ENCODE measurements around the gene GPR155. TPM values are rescaled to one million over a fixed set of nuclear protein-coding genes. Genes with fewer than 3 reads are reported as not detected.

Gene GPR155
- polyA plus RNA-seq, 1 donor from 2014 or later: 5.7 TPM

DNA sequence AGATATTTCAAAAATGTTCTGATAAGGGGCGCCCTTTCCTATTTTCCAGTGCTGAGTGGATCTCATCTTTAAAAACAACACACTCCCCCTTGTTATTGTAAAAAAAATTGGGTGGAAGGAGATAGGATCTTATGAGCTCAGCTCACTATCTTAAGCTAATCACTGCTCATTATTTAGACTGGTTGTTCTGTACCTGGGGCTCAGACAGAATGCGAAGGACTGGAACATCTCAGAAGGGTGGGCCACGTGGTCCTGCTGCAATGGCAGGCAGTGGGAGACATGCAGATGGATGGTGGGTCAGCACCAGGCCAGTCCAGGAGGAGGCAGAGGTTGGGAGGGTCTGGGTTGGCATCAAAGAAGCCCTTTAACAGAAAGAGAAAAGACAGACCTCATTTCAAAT lies 48.3 kb upstream of the GPR155 start:
- Histone ChIP-seq H3K9ac (ENCODE audit: low read length) (no peak overlapping the region), H3K4me3 (ENCODE audit: low read length) (no peak overlapping the region), H2AFZ (ENCODE audit: low read depth, low read length) (no peak overlapping the region), H3K36me3 (ENCODE audit: insufficient read depth, low read length) (no peaks in the 10 kb centered on the region), H3K27me3 (ENCODE audit: insufficient read depth, low read depth, low read length) (no peaks in the 10 kb centered on the region), H4K20me1 (ENCODE audit: insufficient read depth) (no peaks in the 10 kb centered on the region), H3K79me2 (replicated peaks; ENCODE audit: insufficient read depth, low read length) (no peaks in the 10 kb centered on the region), H3K27ac (ENCODE audit: low read length) (no peak overlapping the region), H3K9me3 (ENCODE audit: low read length) (no peaks in the 10 kb centered on the region), H3K4me2 (ENCODE audit: low read length) (no peak overlapping the region), H3F3A (ENCODE audit: insufficient read depth, low read length, poor library complexity, severe bottlenecking) (no peaks in the 10 kb centered on the region), H3K9me2 (ENCODE audit: insufficient read depth, low read length) (no peaks in the 10 kb centered on the region)
- TF ChIP-seq, protein P1, sequence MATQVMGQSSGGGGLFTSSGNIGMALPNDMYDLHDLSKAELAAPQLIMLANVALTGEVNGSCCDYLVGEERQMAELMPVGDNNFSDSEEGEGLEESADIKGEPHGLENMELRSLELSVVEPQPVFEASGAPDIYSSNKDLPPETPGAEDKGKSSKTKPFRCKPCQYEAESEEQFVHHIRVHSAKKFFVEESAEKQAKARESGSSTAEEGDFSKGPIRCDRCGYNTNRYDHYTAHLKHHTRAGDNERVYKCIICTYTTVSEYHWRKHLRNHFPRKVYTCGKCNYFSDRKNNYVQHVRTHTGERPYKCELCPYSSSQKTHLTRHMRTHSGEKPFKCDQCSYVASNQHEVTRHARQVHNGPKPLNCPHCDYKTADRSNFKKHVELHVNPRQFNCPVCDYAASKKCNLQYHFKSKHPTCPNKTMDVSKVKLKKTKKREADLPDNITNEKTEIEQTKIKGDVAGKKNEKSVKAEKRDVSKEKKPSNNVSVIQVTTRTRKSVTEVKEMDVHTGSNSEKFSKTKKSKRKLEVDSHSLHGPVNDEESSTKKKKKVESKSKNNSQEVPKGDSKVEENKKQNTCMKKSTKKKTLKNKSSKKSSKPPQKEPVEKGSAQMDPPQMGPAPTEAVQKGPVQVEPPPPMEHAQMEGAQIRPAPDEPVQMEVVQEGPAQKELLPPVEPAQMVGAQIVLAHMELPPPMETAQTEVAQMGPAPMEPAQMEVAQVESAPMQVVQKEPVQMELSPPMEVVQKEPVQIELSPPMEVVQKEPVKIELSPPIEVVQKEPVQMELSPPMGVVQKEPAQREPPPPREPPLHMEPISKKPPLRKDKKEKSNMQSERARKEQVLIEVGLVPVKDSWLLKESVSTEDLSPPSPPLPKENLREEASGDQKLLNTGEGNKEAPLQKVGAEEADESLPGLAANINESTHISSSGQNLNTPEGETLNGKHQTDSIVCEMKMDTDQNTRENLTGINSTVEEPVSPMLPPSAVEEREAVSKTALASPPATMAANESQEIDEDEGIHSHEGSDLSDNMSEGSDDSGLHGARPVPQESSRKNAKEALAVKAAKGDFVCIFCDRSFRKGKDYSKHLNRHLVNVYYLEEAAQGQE (IDR thresholded peaks at IDR 0.05; ENCODE audit: borderline replicate concordance): no peak
- TF ChIP-seq EZH2 (IDR thresholded peaks at IDR 0.05; ENCODE audit: borderline replicate concordance, insufficient read depth, low read length, poor library complexity, severe bottlenecking): no peak
- no peak for TF ChIP-seq POLR2AphosphoS5 (IDR thresholded peaks at IDR 0.05)
- no peak for TF ChIP-seq TAF1 (IDR thresholded peaks at IDR 0.05; ENCODE audit: low read depth)
- TF ChIP-seq RAD21 (conservative IDR thresholded peaks at IDR 0.05): no peak
- no peak for TF ChIP-seq MXI1 (conservative IDR thresholded peaks at IDR 0.05; ENCODE audit: poor library complexity, severe bottlenecking)
- TF ChIP-seq EP300 (conservative IDR thresholded peaks at IDR 0.05; ENCODE audit: poor library complexity, severe bottlenecking): no peak
- TF ChIP-seq, protein P2, sequence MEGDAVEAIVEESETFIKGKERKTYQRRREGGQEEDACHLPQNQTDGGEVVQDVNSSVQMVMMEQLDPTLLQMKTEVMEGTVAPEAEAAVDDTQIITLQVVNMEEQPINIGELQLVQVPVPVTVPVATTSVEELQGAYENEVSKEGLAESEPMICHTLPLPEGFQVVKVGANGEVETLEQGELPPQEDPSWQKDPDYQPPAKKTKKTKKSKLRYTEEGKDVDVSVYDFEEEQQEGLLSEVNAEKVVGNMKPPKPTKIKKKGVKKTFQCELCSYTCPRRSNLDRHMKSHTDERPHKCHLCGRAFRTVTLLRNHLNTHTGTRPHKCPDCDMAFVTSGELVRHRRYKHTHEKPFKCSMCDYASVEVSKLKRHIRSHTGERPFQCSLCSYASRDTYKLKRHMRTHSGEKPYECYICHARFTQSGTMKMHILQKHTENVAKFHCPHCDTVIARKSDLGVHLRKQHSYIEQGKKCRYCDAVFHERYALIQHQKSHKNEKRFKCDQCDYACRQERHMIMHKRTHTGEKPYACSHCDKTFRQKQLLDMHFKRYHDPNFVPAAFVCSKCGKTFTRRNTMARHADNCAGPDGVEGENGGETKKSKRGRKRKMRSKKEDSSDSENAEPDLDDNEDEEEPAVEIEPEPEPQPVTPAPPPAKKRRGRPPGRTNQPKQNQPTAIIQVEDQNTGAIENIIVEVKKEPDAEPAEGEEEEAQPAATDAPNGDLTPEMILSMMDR (IDR thresholded peaks at IDR 0.05; ENCODE audit: poor library complexity, severe bottlenecking): no peak
- TF ChIP-seq SMC3 (conservative IDR thresholded peaks at IDR 0.05; ENCODE audit: poor library complexity): no peak

- no peaks in the 10 kb centered on the region for H3F3A ChIP-seq (ENCODE audit: insufficient read depth, low read length, poor library complexity, severe bottlenecking)
- no peaks in the 10 kb centered on the region for H3K9me3 ChIP-seq (ENCODE audit: low read length)
- H3K9ac ChIP-seq (ENCODE audit: low read length): no peak overlapping the region
- no peak overlapping the region for H3K4me2 ChIP-seq (ENCODE audit: low read length)
- no peaks in the 10 kb centered on the region for H3K79me2 ChIP-seq (replicated peaks; ENCODE audit: insufficient read depth, low read length)
- no peak overlapping the region for H3K4me3 ChIP-seq (ENCODE audit: low read length)
- no peaks in the 10 kb centered on the region for H3K36me3 ChIP-seq (ENCODE audit: insufficient read depth, low read length)
- no peaks in the 10 kb centered on the region for H3K9me2 ChIP-seq (ENCODE audit: insufficient read depth, low read length)
- no peaks in the 10 kb centered on the region for H3K27me3 ChIP-seq (ENCODE audit: insufficient read depth, low read depth, low read length)
- no peak overlapping the region for H2AFZ ChIP-seq (ENCODE audit: low read depth, low read length)
- no peak overlapping the region for H3K27ac ChIP-seq (ENCODE audit: low read length)
- H4K20me1 ChIP-seq (ENCODE audit: insufficient read depth): no peaks in the 10 kb centered on the region
- no peak for TF ChIP-seq TAF1 (IDR thresholded peaks at IDR 0.05; ENCODE audit: low read depth)
- TF ChIP-seq, protein P2 (IDR thresholded peaks at IDR 0.05; ENCODE audit: poor library complexity, severe bottlenecking): no peak
- TF ChIP-seq EP300 (conservative IDR thresholded peaks at IDR 0.05; ENCODE audit: poor library complexity, severe bottlenecking): no peak
- TF ChIP-seq, protein P1 (IDR thresholded peaks at IDR 0.05; ENCODE audit: borderline replicate concordance): no peak
- TF ChIP-seq MXI1 (conservative IDR thresholded peaks at IDR 0.05; ENCODE audit: poor library complexity, severe bottlenecking): no peak
- no peak for TF ChIP-seq SMC3 (conservative IDR thresholded peaks at IDR 0.05; ENCODE audit: poor library complexity)
- no peak for TF ChIP-seq POLR2AphosphoS5 (IDR thresholded peaks at IDR 0.05)
- no peak for TF ChIP-seq EZH2 (IDR thresholded peaks at IDR 0.05; ENCODE audit: borderline replicate concordance, insufficient read depth, low read length, poor library complexity, severe bottlenecking)
- no peak for TF ChIP-seq RAD21 (conservative IDR thresholded peaks at IDR 0.05)
Observed at GRCh38 chr2:174529916-174530315, 43.1 kb upstream of the GPR155 start.

Data from neural cell (in vitro differentiated cells).